K562 (cell line): ENCODE results near the gene CABP2. TPM values are rescaled to one million over a fixed set of nuclear protein-coding genes. Genes with fewer than 3 reads are reported as not detected.

Experiments used
- ATAC-seq: fragments of 200-7000 bp; cut with Tn5 transposase; 3 replicates; pipeline ENCODE4 v1.9.1; 2020; ENCODE audit warnings: moderate library complexity
- BruUV-seq: library from RNA; stranded (reverse); fragments of 400-500 nt; replicated peaks from 2 replicates; lab custom pipeline; 2021; lab: Mats Ljungman, UMichigan
- CTCF ChIA-PET: fragments of 300-600 bp; formaldehyde crosslinking; extraction: SDS; loops from one replicate; lab custom pipeline; 2021; ENCODE audit warnings: low intra/inter-chr PET ratio; lab: Yijun Ruan, JAX
- POLR2A ChIA-PET: fragments of 300-600, 350-650 bp; sonication (Branson Sonifier 250); formaldehyde crosslinking; extraction: SDS; loops from one replicate; lab custom pipeline; 2021; ENCODE audit warnings: antibody characterized with exemption, inconsistent platforms; lab: Yijun Ruan, JAX
- DNase-seq, 4 experiments: peaks; one replicate each; pipeline versions ENCODE4 v3.0.0 to v3.0.0-alpha.2; 2011 to 2018; ENCODE audit warnings: low spot score in 3 of 4, mixed read lengths in 3 of 4; ENCODE audit errors: extremely low read depth in 1 of 4
- FAIRE-seq: peaks from 2 replicates; lab custom pipeline; 2011; peaks lifted over from hg19 to GRCh38; lab: Jason Lieb, UNC
- H2AFZ ChIP-seq: 2 replicates; pipeline ENCODE4 v1.6.0; 2011; ENCODE audit warnings: low read depth, low read length, control low read depth, inconsistent platforms
- H3K27ac ChIP-seq: fragments of 200-600 bp; 3 replicates; pipeline ENCODE4 v1.8.0; 2011; ENCODE audit warnings: low read depth, mild to moderate bottlenecking, control low read depth, inconsistent platforms, low read length, moderate library complexity, mixed read lengths; ENCODE audit errors: extremely low read depth
- H3K27me3 ChIP-seq, 2 experiments: fragments of 300-600 bp in 1 of 2; 2 replicates in 1 of 2; 3 replicates in 1 of 2; pipeline versions ENCODE4 v1.6.0 to v1.8.0; 2011; ENCODE audit warnings: inconsistent platforms in 2 of 2, low read length in 2 of 2, mild to moderate bottlenecking in 1 of 2, mixed read lengths in 1 of 2, moderate library complexity in 1 of 2; ENCODE audit not compliant: control insufficient read depth in 2 of 2, insufficient read depth in 2 of 2
- H3K36me3 ChIP-seq: fragments of 300-600 bp; 3 replicates; pipeline ENCODE4 v1.8.0; 2011; ENCODE audit warnings: mild to moderate bottlenecking, low read length, inconsistent platforms; ENCODE audit not compliant: control insufficient read depth, insufficient read depth
- H3K4me1 ChIP-seq, 2 experiments: fragments of 200-600 bp in 1 of 2; replicated peaks in 1 of 2; 2 replicates in 1 of 2; 3 replicates in 1 of 2; pipeline versions ENCODE4 v1.5.1 to v1.8.0; 2011; ENCODE audit warnings: inconsistent platforms in 2 of 2, low read length in 2 of 2, mild to moderate bottlenecking in 1 of 2, mixed read lengths in 1 of 2, moderate library complexity in 1 of 2; ENCODE audit not compliant: control insufficient read depth in 2 of 2, insufficient read depth in 2 of 2
- H3K4me2 ChIP-seq: 2 replicates; pipeline ENCODE4 v1.6.1; 2011; ENCODE audit warnings: low read length, control low read depth, inconsistent platforms, mixed read lengths; ENCODE audit not compliant: insufficient read depth
- H3K4me3 ChIP-seq: fragments of 200-600 bp; sonication (generic), shearing (Covaris generic); 2 replicates; pipeline ENCODE4 v1.5.1; 2016; ENCODE audit warnings: control low read depth, inconsistent platforms
- H3K79me2 ChIP-seq: fragments of 200-600 bp; 3 replicates; pipeline ENCODE4 v1.8.0; 2011; ENCODE audit warnings: low read length, inconsistent platforms; ENCODE audit not compliant: control insufficient read depth, insufficient read depth
- H3K9ac ChIP-seq, 2 experiments: 2 replicates each; pipeline versions ENCODE4 v1.6.0 to v1.6.1; 2011; ENCODE audit warnings: low read depth in 2 of 2, low read length in 2 of 2, control low read depth in 1 of 2, inconsistent platforms in 1 of 2, mild to moderate bottlenecking in 1 of 2, mixed read lengths in 1 of 2; ENCODE audit not compliant: insufficient read depth in 1 of 2
- H3K9me1 ChIP-seq: one replicate; pipeline ENCODE4 v1.6.0; 2011; ENCODE audit warnings: inconsistent platforms, mild to moderate bottlenecking, low read length, moderate library complexity; ENCODE audit not compliant: control insufficient read depth, insufficient read depth
- H3K9me3 ChIP-seq: replicated peaks from 2 replicates; pipeline ENCODE4 v1.5.1; 2011; ENCODE audit warnings: low read depth, low read length, inconsistent platforms; ENCODE audit not compliant: control insufficient read depth, insufficient read depth
- H4K20me1 ChIP-seq: replicated peaks from 2 replicates; pipeline ENCODE4 v1.6.1; 2011; ENCODE audit warnings: low read length, inconsistent platforms, mixed read lengths; ENCODE audit not compliant: control insufficient read depth, insufficient read depth
- KAT7 ChIP-seq: sonication (generic); formaldehyde crosslinking; IDR thresholded peaks from 2 replicates; pipeline ENCODE4 v1.8.0; 2022; ENCODE audit warnings: missing genetic modification reagents, mild to moderate bottlenecking, borderline replicate concordance
- PHF21A ChIP-seq: fragments of 450-650 bp; IDR thresholded peaks from 2 replicates; pipeline ENCODE4 v1.6.1; 2017; ENCODE audit warnings: low read depth, borderline replicate concordance
- RBFOX2 ChIP-seq: fragments of 200-400 bp; formaldehyde crosslinking; IDR thresholded peaks from 2 replicates; pipeline ENCODE4 v1.6.1; 2017; ENCODE audit warnings: low read depth, mild to moderate bottlenecking, low read length, moderate library complexity
- TBP ChIP-seq: optimal IDR thresholded peaks from 2 replicates; pipeline ENCODE3; 2011; ENCODE audit warnings: low read depth, low read length, improper control_type of control experiment
- WGBS: fragments of 100-300 bp; shearing (Covaris generic); methylation state at CpG from one replicate; pipeline ENCODE4 v1.1.6; 2016; ENCODE audit warnings: low coverage, mixed read lengths; ENCODE audit not compliant: insufficient coverage; ENCODE audit errors: missing lambda C conversion rate; 5-methylcytosine and 5-hydroxymethylcytosine counted together
- in situ Hi-C: fragments of 300-500 bp; cut with MboI; formaldehyde crosslinking; loops from 4 replicates; pipeline ENCODE4 v1.15.0; 2018; ENCODE audit warnings: inconsistent platforms, mixed read lengths
- intact Hi-C: fragments of 100-400 bp; cut with micrococcal nuclease; formaldehyde crosslinking; loops from 2 replicates; pipeline ENCODE4 v1.14.2; 2022
- polyA plus RNA-seq, 8 experiments: library from polyadenylated mRNA; depleted of rRNA in 4 of 8; stranded (reverse) in 5 of 8; unstranded in 3 of 8; fragments of >200 nt; fragmentation: Nextera tagmentation in 2 of 8; fragmentation: Illumina TruSeq in 1 of 8; extraction: Ambion mirVana in 2 of 8; extraction: Trizol in 1 of 8; gene quantifications; 2 replicates each; pipeline versions ENCODE4 v1.2.1 to v1.2.3, GENCODE V29; 2011 to 2014; ENCODE audit warnings: inconsistent platforms in 1 of 8, missing spikeins in 1 of 8
- total RNA-seq, 7 experiments: library from RNA; depleted of rRNA in 6 of 7; stranded (reverse); fragments of >200 nt in 6 of 7; fragmentation: Illumina TruSeq in 2 of 7; extraction: Trizol in 2 of 7; gene quantifications; 2 replicates each; pipeline versions ENCODE4 v1.2.1 to v1.2.3, GENCODE V29; 2011 to 2021; ENCODE audit warnings: low replicate concordance in 1 of 7

Gene CABP2
- total and polyA plus RNA-seq, 9 of the 15 experiments (the other 6 are each of a cell fraction or from before 2014, with no cell fraction given), result not detected

GRCh38 chr11:67506426-67507051, 16.7 kb downstream of the CABP2 start:
- Histone ChIP-seq H3K79me2 (peaks cover 33% of the 10 kb centered on the region), H3K36me3 (peaks cover 26% of the 10 kb centered on the region; the same call in 2 of the 3 replicates), H3K9ac (peak overlapping the region; percentile 82 to 87; a peak in 3 of 4 replicates), H3K4me1 (peaks cover 28 to 70% of the 10 kb centered on the region in 2 experiments), H3K4me3 (peak overlapping the region; percentile 79; the same call in 1 of the 2 replicates), H3K4me2 (peak overlapping the region; percentile 98), H3K9me1 (peaks cover 2% of the 10 kb centered on the region), H2AFZ (no peak overlapping the region), H3K27me3 (no peaks in the 10 kb centered on the region), H3K27ac (peak overlapping the region; percentile 7; the same call in 1 of the 3 replicates), H4K20me1 (no peaks in the 10 kb centered on the region), H3K9me3 (no peaks in the 10 kb centered on the region)
- no peak for TF ChIP-seq KAT7 (CRISPR knock-in tag)
- peak; percentile 17 for TF ChIP-seq TBP
- TF ChIP-seq PHF21A, result no peak
- TF ChIP-seq RBFOX2, result 0 out of 2 replicates have a peak, but pooled peaks have one; percentile 15
- 82% methylated on average over 15 of the region's 16 CpGs for WGBS
- CTCF ChIA-PET, result interaction anchor here (0.8 to 2.5 kb wide), 3 partner anchors 72 to 106 kb away, joined by 4 to 13 read pairs (median 4); partner anchors contain the start of gene PPP1CA
- POLR2A ChIA-PET, result interaction anchor here (1.0 kb wide), 1 partner anchor 72 kb away, joined by 3 read pairs; no protein-coding TSS in a partner anchor
- FAIRE-seq (no peak), DNase-seq (no peak), ATAC-seq (no peak)
- in situ Hi-C loops (no loop called here), intact Hi-C loops (loop anchor here (2.0 to 5.0 kb wide), 5 partner anchors 34 to 149 kb away; partner anchors contain the start of genes GSTP1, PPP1CA and RPS6KB2)
- no TSS peak for BruUV-seq
